HuH-7 (cell line): ENCODE results near the gene NT5DC3.

Source experiments
- DNase-seq: peaks from one replicate; pipeline ENCODE4 v3.0.0; 2011; ENCODE audit warnings: low spot score

Gene NT5DC3

GRCh38 chr12:103840876-103841689 lies at the start of gene NT5DC3:
Gene NT5DC3 (minus strand): TSS chr12:103841234. CDS start chr12:103841156, 78 bp downstream.
- peak; percentile 67 for DNase-seq

- DNase-seq, result no peak
These were observed 46.7 kb upstream of the NT5DC3 start for GRCh38 chr12:103887738-103888137.

- no peak for DNase-seq
These were observed 45.3 kb upstream of the NT5DC3 start for GRCh38 chr12:103886195-103886797.

GRCh38 chr12:103884316-103884715 lies 43.3 kb upstream of the NT5DC3 start:
- no peak for DNase-seq

GRCh38 chr12:103883908-103884307 lies 42.9 kb upstream of the NT5DC3 start:
- DNase-seq, result no peak

- no peak for DNase-seq
These were observed 42.0 kb upstream of the NT5DC3 start for GRCh38 chr12:103882861-103883596.

GRCh38 chr12:103881261-103881660 lies 40.2 kb upstream of the NT5DC3 start:
- no peak for DNase-seq

- no peak for DNase-seq
These were observed 39.5 kb upstream of the NT5DC3 start for GRCh38 chr12:103880299-103881142.

- no peak for DNase-seq
These were observed 38.8 kb upstream of the NT5DC3 start for GRCh38 chr12:103879878-103880277.

- no peak for DNase-seq
These were observed 38.1 kb upstream of the NT5DC3 start for GRCh38 chr12:103879048-103879692.

- DNase-seq, result peak; percentile 64
These were observed 37.0 kb upstream of the NT5DC3 start for GRCh38 chr12:103877934-103878510.

- no peak for DNase-seq
These were observed 36.3 kb upstream of the NT5DC3 start for GRCh38 chr12:103877288-103877687.

- no peak for DNase-seq
These were observed 34.6 kb upstream of the NT5DC3 start for GRCh38 chr12:103875666-103876065.

GRCh38 chr12:103868215-103868614 lies 27.2 kb upstream of the NT5DC3 start:
- DNase-seq, result no peak

GRCh38 chr12:103865151-103865730 lies 24.2 kb upstream of the NT5DC3 start:
- DNase-seq, result no peak

- no peak for DNase-seq
These were observed 23.7 kb upstream of the NT5DC3 start for GRCh38 chr12:103864710-103865109.

GRCh38 chr12:103858953-103859601 lies 18.0 kb upstream of the NT5DC3 start:
- no peak for DNase-seq

GRCh38 chr12:103858335-103858734 lies 17.3 kb upstream of the NT5DC3 start:
- no peak for DNase-seq

- DNase-seq, result no peak
These were observed 16.1 kb upstream of the NT5DC3 start for GRCh38 chr12:103857164-103857563.
